HCT116 (cell line): ENCODE results near the gene PRSS21.

Experiments used
- CTCF ChIP-seq, 3 experiments: fragments of 200-600 bp in 1 of 3; sonication (generic) in 1 of 3; IDR thresholded peaks in 2 of 3; conservative IDR thresholded peaks in 1 of 3; 2 replicates each; pipeline ENCODE4 v1.5.1; 2012 to 2017; ENCODE audit warnings: low read depth in 2 of 3, low read length in 2 of 3, antibody characterized with exemption in 1 of 3, borderline replicate concordance in 1 of 3, control low read depth in 1 of 3, mild to moderate bottlenecking in 1 of 3, mixed read lengths in 1 of 3, mixed run types in 1 of 3, moderate library complexity in 1 of 3; ENCODE audit not compliant: insufficient read depth in 1 of 3
- EZH2 ChIP-seq: fragments of 200-600 bp; sonication (generic); IDR thresholded peaks from 2 replicates; pipeline ENCODE4 v1.6.1; 2017; ENCODE audit warnings: antibody characterized with exemption, mixed run types

GRCh38 chr16:2770057-2770951 lies 46.7 kb upstream of the PRSS21 start:
- TF ChIP-seq CTCF (IDR thresholded peaks at IDR 0.05 in 2 of 3, conservative IDR thresholded peaks at IDR 0.05 in 1 of 3; ENCODE audit: borderline replicate concordance in 1 of 3, insufficient read depth in 1 of 3, low read depth in 2 of 3, low read length in 2 of 3) = peak in 2 of 3 experiments; percentile 28 to 36; a peak in 3 of 6 replicates
- no peak for TF ChIP-seq EZH2
